ENCODE results near the gene MAL.

MAL gene

GRCh38 chr2:95050385-95051300 is 25.1 kb downstream of the MAL start:
- no peak for DNase-seq

GRCh38 chr2:95051626-95052025 is 26.1 kb downstream of the MAL start:
- no peak for DNase-seq

GRCh38 chr2:95052307-95052706 is 26.8 kb downstream of the MAL start:
- no peak for DNase-seq

GRCh38 chr2:95052804-95053479 is 27.4 kb downstream of the MAL start:
- no peak for DNase-seq

GRCh38 chr2:95053543-95053942 is 28.0 kb downstream of the MAL start:
- no peak for DNase-seq

GRCh38 chr2:95054016-95054415 is 28.5 kb downstream of the MAL start:
- DNase-seq, result no peak

GRCh38 chr2:95055262-95055661 is 29.8 kb downstream of the MAL start:
- DNase-seq, result no peak

GRCh38 chr2:95056044-95056443 is 30.5 kb downstream of the MAL start:
- DNase-seq, result no peak

- no peak for DNase-seq
These were observed 31.3 kb downstream of the MAL start for GRCh38 chr2:95056461-95057459.

GRCh38 chr2:95057535-95058370 is 32.2 kb downstream of the MAL start:
- DNase-seq, result no peak

- no peak for DNase-seq
These were observed 33.0 kb downstream of the MAL start for GRCh38 chr2:95058466-95058988.

- no peak for DNase-seq
These were observed 33.6 kb downstream of the MAL start for GRCh38 chr2:95058989-95059641.

- no peak for DNase-seq
These were observed 34.3 kb downstream of the MAL start for GRCh38 chr2:95059656-95060370.

- no peak for DNase-seq
These were observed 35.1 kb downstream of the MAL start for GRCh38 chr2:95060446-95061118.

GRCh38 chr2:95061119-95061512 is 35.6 kb downstream of the MAL start:
- DNase-seq, result no peak

GRCh38 chr2:95061601-95062183 is 36.2 kb downstream of the MAL start:
- DNase-seq, result no peak

GRCh38 chr2:95062242-95063085 is 37.0 kb downstream of the MAL start:
- DNase-seq, result no peak
